Fibroblast of lung (primary cell): ENCODE results near the gene UMAD1.

Experiments
- EZH2 ChIP-seq: IDR thresholded peaks from 2 replicates; pipeline ENCODE4 v1.5.1; 2012; ENCODE audit warnings: low read length, control low read depth, mild to moderate bottlenecking; ENCODE audit errors: missing control alignments
- TF ChIP-seq, protein P1 (sequence below), 2 donors: IDR thresholded peaks in 1 of 2; conservative IDR thresholded peaks in 1 of 2; 1 replicate in 1 of 2; 2 replicates in 1 of 2; pipeline ENCODE4 v1.5.1; 2011 to 2012; ENCODE audit warnings: low read length in 2 of 2, control low read depth in 1 of 2, inconsistent platforms in 1 of 2, low read depth in 1 of 2, mild to moderate bottlenecking in 1 of 2

DNA sequence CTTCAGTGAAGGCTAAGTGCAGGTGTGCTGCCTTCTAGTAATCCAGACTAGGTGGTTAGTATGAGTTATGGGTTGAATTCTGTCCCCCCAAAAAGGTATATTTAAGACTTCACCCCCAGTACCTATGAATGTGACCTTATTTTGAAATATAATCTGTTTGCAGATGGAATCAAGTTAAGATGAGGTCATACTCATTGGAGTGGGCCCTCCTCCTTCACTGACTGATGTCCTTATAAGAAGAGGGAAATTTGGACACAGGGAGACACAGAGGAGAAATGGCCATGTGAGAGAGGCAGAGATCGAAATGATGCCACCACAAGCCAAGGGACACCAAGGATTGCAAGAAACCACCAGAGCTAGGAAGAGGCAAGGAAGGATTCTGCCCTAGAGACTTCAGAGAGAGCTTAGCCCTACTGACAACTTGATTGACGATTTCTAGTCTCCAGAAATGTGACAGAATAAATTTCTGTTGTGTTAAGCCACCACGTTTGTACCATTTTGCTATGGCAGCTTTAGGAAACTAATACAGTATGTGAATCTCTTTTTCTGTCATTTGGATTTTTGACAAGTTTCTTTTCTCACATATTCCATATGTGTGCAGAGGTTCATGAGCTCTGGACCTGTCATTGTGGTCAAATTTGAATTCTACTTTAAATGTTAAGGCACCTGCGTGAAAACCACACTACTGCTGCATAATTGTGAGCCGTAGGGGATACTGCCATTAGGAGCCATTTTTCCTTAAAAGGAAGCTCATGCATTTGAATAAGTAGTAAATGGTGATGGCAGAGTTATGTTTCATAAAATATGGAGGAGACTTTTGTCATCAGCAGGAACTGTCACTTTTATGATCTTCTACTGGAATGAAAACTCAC lies 80.4 kb downstream of the UMAD1 start:
- TF ChIP-seq, protein P1, sequence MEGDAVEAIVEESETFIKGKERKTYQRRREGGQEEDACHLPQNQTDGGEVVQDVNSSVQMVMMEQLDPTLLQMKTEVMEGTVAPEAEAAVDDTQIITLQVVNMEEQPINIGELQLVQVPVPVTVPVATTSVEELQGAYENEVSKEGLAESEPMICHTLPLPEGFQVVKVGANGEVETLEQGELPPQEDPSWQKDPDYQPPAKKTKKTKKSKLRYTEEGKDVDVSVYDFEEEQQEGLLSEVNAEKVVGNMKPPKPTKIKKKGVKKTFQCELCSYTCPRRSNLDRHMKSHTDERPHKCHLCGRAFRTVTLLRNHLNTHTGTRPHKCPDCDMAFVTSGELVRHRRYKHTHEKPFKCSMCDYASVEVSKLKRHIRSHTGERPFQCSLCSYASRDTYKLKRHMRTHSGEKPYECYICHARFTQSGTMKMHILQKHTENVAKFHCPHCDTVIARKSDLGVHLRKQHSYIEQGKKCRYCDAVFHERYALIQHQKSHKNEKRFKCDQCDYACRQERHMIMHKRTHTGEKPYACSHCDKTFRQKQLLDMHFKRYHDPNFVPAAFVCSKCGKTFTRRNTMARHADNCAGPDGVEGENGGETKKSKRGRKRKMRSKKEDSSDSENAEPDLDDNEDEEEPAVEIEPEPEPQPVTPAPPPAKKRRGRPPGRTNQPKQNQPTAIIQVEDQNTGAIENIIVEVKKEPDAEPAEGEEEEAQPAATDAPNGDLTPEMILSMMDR (conservative IDR thresholded peaks at IDR 0.05 in 1 of 2, IDR thresholded peaks at IDR 0.05 in 1 of 2; ENCODE audit: low read depth in 1 of 2, low read length in 2 of 2) = no peak
- TF ChIP-seq EZH2 = no peak
